ENCODE results near the gene PATL1.

- TF ChIP-seq POLR2A (IDR thresholded peaks at IDR 0.05), result no peak
- no peak for TF ChIP-seq POLR2AphosphoS5 (IDR thresholded peaks at IDR 0.05)
- TF ChIP-seq, protein P1, sequence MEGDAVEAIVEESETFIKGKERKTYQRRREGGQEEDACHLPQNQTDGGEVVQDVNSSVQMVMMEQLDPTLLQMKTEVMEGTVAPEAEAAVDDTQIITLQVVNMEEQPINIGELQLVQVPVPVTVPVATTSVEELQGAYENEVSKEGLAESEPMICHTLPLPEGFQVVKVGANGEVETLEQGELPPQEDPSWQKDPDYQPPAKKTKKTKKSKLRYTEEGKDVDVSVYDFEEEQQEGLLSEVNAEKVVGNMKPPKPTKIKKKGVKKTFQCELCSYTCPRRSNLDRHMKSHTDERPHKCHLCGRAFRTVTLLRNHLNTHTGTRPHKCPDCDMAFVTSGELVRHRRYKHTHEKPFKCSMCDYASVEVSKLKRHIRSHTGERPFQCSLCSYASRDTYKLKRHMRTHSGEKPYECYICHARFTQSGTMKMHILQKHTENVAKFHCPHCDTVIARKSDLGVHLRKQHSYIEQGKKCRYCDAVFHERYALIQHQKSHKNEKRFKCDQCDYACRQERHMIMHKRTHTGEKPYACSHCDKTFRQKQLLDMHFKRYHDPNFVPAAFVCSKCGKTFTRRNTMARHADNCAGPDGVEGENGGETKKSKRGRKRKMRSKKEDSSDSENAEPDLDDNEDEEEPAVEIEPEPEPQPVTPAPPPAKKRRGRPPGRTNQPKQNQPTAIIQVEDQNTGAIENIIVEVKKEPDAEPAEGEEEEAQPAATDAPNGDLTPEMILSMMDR (IDR thresholded peaks at IDR 0.05), result no peak
Measured at GRCh38 chr11:59713745-59714144, 44.9 kb upstream of the PATL1 start, which contains the start of gene OR10V1.

All from transverse colon (tissue), 4 donors.